ENCODE data around the gene CDCA5.

Gene CDCA5

DNA sequence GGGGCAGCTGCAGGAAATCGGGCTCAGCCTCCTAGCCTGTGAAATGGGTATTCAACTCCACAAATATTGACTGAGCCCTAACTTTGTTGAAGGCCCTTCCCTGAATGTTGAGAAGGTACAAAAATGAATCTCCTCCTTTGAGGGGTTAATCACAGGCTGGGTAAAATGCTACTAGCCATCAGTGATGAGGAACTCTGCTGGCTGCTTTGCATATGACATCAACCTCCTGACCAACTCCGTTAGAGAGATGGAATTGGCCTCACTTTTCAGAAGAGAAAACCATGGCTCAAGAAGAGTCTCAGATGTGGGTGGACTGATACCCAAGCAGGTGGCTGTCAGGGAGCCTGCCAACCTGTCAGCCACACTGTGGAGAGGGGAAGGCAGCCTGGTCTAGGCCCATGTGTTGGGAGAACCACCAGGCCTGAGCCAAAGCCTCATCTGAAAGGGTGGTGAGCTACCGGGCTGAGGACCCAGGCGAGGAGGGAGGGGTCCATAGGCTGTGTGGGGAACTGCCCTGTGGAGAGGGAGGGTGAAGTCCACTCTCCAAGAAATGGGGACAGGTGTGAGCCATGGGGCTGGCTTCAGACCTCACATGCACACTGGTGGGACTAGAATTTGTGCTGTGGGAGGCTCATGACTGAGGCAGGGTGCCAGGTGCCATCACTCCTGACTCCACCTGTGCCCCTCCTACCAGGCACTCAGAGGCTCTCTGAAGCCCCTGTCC is 11.8 kb downstream of the CDCA5 start:
- no peak for DNase-seq (ENCODE audit: low spot score)

DNA sequence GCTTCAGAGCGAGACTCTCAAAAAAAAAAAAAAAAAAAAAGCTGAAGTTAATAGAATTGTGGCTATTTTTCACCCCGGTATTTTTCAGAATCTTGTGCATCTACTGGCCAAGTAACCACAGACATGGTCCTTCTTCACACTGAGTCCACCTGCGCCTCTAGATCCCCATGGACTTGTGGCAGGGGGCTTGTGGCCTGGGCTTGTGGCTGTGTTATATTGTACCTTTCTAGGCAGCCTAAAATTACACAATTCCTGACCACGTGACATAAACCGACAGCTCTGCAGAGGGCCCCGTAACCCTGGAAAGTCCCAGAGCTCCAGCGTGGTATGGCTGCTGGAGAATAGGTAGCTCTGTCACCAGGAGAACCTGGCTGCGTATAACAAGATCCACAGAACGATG is 14.6 kb downstream of the CDCA5 start:
- DNase-seq (ENCODE audit: low spot score), result no peak

DNA sequence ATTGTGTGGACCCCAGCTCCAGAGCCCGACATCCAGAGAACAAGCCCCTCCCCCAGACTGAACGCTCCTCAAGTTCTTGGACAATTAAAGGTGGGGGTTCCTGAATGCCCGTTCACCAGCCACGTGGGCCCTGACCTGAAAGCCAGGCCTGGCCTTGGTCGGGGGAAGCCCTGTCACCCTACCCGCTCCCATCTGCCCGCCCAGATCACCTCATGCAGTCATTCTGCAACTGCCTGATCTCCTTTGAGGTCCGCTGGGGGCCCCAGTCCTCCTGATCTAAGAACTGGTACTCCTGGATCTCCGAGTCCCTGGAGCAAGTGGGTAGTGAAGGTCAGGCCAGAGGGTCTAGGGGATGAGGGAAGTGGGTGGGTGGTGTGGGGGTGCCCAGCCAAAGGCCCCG is 16.4 kb downstream of the CDCA5 start:
- no peak for DNase-seq (ENCODE audit: low spot score)

DNA sequence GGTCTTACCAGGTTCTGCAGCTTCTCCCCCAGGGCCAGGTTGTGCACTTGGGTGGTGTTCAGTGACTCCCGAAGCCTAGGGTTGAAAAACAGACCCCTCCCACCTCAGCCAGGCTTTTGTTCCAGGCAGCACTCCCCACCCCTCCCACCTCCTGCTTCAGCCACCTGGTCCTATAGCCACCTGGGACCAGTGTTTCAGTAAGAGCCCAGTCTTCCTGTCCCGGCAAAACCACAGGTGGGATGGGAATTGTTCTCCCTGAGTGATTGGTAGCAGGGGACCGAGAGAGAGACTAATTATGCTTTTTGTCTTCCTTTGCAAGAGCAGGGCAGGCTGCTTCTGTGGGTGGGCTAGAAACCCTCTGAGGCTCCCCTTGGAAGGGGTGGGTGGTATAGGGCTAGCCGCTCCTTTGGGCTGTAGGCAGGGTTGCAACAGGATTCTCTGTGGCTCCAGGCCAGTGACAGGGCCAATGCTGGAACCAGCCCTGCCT is 17.0 kb downstream of the CDCA5 start:
- DNase-seq (ENCODE audit: low spot score), result no peak

DNA sequence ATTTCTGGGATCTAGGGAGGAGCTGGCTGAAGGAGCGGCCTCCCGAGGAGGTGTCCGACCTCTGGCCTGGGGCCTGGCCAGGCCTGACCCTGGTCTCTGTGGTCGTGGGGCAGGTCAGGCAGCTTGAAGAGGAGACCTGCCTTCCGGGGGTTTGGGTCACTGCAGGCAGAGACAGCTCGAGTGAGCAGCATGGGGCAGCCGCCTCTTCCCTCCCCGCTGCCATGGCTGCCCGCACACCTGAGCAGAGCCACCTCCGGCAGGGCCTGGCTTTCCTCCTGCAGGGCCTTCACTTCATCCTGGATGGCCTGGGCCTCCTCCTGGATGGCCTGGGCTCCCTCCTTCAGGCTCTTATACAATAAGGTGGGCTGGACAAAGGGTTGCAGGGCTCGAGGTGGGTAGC is 17.5 kb downstream of the CDCA5 start:
- no peak for DNase-seq (ENCODE audit: low spot score)

DNA sequence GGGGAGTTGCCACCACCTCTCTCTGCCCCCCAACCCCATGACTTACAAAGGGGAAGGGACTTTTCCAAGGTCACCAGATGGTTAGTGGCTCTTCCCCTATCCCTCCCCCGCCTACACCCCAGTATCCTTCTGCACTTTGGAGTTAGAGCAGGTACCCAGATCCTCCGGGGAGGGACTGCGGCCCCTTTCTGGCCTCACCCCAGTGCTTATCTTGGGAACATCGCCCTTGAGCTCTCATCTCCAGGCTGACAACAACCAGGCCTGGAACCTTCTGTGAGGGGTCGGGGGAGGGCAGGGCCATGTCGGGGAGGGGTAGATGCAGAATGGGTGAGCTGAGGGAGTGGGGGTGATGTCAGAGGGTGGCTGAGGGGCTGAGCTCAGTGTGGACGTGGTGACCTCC is 18.0 kb downstream of the CDCA5 start:
- no peak for DNase-seq (ENCODE audit: low spot score)

DNA sequence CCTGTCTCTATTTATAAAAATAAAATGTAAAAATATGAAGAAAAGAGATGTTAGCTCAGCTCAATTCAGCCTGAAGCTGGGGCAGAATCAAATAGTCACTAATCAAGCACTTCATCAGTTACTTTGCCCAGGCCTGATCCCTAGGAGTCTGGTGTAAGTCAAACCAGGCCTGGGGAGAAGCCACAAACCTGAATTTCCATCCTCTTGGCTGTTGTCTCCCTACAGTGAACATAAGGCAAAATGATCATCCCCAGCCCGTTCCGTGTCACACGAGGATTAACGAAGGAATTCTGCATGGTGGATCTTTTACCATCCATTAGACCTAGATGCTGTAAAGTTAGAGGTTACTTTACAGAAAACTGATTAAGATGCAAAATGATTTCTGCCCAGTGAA is 19.0 kb downstream of the CDCA5 start:
- no peak for DNase-seq (ENCODE audit: low spot score)

DNA sequence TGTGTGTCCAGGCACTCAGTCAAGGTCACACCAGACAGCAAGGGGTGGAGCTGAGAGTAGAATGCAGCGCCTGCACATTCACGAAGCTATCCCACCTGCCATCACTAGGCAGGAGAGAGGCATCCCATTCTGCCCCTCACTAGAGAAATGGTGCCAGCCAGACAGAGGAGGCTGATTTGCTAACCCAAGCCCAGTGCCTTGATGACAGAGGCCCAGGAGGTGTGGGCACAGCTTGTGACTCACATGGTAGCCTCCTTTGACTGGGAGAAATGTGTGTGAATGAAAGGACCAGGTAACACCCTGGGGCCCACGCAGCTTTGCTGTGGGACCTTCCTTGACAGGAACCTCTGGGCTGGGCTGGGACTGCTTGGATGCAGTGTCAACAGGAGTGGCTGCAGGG is 20.3 kb downstream of the CDCA5 start:
- DNase-seq (ENCODE audit: low spot score), result no peak

DNA sequence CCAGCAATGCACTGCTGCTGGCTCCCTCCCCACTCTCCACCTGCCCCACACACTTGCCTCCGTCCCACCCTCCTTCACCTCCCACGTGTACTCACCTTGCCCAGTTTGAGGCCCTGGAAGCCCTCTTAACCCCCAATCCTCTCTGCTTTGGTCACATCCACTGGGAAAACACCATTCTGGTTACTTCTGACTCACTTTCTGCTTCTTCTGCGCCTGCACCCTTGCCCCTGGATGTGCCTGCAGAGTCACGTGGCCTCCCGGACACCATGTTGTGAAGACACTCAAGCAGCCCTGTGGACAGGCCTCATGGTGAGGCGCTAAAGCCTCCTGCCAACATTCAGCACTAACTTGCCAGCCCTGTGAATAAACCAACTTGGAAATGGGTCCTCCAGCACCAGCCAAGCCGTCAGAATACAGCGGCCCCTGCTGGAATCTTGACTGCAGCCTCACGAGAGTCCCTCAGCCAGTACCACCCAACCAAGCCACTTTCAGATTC is 22.9 kb downstream of the CDCA5 start:
- DNase-seq (ENCODE audit: low spot score), result no peak

DNA sequence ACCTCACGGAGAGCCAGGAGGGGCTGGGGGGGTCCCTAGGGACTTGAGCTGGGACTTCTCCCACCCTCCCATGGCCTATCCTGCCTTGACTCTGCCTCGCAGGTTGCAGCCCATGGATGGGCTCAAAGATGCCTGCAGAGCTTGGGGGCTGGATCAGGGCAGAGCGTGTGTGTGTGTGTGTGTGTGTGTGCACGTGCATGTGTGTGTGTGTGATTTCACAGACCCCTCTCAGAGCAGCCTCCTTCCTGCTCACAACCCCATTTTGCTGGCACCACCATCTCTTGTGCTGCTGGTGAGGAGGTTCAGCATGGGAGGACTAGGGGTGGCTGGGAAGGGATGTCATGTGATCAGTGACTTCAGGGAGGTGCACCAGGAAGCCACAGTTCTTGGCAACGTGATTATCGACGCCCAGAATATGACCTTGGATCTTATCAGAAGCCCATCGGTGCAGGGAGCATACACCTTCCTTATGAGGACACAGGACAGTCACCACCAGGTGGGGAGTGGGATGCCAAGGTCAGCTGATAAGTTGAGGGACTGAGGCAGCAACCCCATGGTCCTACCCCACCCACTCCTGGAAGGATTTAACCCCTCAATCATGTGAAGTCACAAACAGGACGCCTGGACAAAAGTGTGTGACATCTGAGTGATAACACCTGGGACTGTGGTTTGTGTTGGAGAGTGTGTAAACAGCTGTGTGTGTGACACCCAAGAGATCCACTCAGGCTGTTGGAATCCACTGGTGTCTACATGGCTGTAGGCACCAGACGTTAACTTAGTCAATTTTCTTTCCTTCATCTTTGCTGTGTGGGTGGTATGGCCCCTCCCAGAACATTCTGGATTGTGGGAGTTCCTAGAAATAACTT is 23.6 kb downstream of the CDCA5 start:
- DNase-seq (ENCODE audit: low spot score), result no peak

DNA sequence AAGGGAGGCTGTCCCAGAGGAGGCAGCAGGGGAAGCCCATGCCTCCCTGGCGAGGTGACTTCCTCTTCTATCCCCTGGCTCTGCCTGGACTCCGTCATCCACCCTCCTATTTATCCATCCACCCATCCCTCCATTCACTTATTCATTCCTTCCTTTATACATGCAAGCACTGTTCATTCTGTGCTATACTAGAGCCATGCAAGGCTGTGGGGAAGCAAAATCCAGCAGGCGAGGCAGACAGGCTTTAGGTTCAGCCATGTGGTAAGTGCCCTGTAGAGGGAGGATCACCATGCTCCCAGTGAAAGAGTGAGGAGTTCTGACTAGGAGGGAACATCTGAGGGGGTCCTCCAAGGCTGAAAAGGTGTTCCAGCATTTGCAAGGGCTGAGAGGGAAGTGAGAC is 24.3 kb downstream of the CDCA5 start:
- DNase-seq (ENCODE audit: low spot score), result no peak

DNA sequence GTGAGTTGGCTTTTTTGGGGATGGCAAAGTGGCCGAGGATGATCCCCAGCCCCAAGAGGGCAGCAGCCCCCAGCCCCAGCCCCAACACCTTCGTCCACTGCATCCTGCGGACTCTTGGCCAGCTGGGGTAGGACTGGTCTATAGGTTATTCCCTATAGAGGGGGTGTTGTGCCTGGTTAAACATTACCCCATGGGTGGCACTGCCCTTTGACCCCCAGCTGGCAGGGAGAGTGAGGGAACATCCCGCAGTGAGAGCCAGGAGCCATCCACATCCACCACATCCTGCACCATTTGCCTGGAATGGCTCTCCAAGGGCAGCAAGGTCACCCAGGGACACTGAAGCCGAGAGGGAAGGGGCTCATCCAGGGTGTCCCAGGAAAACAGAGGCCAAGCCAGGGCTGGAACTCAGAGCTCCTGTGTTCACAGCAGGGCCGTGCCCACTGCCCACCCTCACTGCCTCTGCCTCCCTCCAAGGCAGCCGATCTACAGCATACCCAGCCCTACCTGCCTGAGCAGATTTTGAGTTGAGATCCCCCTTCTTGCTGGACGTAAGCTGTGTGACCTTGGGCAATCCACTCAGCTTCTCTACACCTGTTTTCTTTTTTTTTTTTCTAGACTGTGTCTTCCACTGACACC is 25.3 kb downstream of the CDCA5 start, which contains the start of gene NAALADL1:
TSS of gene NAALADL1 (minus strand) at position 135 of the 636 bp plus-strand sequence. CDS start at position 103, 32 bp downstream.
- no peak for DNase-seq (ENCODE audit: low spot score)

DNA sequence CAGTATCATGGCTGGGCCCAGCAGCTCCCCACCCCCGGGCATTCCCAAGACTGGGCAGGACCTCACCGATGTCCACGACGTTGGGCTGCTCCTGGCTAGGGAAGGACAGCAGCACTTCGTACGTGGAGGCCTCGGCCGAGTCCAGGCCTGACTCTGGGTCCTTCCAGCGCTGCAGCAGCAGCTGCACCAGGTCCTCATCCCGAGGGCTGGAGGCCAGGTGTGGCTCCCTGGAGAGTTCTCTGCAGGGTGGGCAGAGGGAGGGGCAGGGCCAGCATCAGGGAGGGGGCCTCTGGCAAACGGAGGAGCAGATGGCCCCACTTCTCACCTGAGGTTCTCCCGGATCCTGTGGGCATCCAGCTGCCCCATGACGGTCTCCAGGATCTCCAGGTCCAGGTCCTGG is 25.8 kb downstream of the CDCA5 start:
- no peak for DNase-seq (ENCODE audit: low spot score)

DNA sequence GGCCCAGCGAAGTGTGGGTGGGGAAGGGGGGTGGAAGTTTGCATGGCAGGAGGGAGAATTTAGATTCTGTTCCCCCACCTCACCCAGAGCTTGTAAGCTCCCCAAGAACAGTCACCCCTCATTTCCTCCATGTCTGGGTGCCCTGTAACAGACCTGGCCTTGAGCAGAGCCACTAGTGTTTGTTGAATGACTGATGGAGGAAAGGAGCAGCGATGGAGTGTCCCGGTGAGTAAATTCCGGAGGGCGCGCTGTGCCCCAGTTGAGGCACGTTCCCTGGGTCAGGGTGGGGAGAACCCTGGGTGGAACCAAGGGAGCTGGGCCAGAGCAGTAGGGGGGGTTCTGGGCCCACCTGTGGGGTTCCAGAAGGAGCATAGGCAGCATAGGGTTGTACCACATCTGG is 26.3 kb downstream of the CDCA5 start:
- DNase-seq (ENCODE audit: low spot score), result no peak

DNA sequence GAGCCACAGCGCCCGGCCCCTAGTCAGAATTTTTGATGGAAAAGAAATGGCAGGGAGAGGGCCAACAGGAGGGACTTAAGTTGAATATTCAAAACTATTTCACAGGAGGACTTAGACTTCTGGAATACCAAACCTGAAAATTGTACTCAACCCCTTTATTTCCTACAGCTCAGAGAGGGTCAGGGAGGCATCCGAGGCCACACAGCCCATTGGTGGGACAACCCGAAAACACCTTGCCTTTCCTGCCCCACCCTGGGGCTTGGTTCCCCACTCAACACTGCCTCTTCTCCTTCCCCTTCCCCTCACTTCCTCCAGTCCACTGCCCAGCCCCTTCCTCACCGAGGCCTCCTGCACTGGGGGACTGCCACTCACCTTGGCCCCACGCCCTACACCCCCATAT is 26.8 kb downstream of the CDCA5 start:
- no peak for DNase-seq (ENCODE audit: low spot score)

DNA sequence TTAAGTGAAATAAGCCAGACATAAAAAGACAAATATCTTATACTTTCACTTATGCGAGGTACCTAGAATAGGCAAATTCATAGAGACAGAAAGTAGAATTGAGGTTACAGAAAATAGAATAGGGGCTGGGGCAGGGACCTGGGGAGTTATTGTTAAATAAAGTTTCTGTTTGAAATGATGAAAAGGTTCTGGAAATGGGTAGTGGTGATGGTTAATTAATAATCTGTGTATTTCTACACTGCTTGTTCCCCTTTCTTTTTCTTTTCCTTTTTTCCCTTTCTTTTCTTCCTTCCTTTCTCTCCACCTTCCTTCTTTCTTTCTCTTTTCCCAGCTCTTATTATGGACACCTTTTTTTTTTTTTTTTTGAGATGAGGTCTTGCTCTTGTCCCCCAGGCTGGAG is 28.3 kb downstream of the CDCA5 start:
- DNase-seq (ENCODE audit: low spot score), result no peak

DNA sequence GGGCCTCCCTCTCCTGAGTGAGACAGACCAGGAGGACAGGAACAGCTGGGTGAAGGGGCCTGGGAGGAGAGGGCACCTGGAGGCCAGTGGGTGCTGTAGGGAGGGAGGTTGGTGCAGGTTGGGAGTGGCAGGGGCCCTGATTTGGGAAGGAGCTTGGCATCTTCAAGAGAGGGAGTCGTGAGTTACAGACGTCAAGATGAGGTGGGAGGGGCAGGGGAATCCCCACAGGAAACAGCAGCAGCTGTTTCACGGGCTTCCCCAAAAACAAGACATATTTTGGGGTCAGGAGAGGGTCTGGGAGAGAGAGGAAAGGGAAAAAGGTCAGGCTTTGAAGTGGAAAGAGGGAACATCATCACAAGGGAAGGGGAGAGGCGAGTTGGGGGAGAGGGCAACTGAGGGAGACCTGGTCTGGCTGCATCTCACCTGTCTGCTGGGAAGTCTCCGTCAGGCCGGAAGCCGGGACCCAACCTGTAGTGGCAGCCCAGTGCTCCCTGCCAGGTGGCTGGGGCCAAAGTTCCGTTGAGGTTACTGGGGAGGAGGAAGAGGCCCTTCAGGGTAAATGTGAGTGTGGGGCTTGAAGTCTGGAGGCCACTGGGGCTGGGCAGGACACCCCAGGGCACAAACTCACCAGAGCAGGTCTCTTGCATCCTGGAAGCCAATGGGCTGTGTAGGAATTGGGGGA is 29.9 kb downstream of the CDCA5 start:
- DNase-seq (ENCODE audit: low spot score), result no peak

DNA sequence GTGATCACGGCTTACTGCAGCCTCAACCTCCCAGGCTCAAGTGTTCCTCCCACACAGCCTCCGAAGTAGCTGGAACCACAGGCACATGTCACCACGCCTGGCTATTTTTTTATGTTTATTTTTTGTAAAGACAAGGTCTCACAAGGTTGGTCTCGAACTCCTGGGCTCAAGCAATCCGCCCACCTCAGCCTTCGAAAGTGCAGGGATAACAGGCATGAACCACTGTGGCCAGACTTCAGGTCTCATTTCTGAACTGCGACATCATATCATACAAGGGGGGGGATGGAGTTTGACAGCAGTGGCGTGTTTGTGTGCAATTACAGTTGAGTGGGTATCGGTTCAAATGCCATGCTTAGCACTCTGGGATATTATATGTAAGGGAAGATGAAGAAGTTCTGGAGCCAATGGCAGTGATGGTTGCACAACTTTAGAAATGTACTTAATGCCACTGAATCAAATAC is 32.4 kb downstream of the CDCA5 start:
- no peak for DNase-seq (ENCODE audit: low spot score)

DNA sequence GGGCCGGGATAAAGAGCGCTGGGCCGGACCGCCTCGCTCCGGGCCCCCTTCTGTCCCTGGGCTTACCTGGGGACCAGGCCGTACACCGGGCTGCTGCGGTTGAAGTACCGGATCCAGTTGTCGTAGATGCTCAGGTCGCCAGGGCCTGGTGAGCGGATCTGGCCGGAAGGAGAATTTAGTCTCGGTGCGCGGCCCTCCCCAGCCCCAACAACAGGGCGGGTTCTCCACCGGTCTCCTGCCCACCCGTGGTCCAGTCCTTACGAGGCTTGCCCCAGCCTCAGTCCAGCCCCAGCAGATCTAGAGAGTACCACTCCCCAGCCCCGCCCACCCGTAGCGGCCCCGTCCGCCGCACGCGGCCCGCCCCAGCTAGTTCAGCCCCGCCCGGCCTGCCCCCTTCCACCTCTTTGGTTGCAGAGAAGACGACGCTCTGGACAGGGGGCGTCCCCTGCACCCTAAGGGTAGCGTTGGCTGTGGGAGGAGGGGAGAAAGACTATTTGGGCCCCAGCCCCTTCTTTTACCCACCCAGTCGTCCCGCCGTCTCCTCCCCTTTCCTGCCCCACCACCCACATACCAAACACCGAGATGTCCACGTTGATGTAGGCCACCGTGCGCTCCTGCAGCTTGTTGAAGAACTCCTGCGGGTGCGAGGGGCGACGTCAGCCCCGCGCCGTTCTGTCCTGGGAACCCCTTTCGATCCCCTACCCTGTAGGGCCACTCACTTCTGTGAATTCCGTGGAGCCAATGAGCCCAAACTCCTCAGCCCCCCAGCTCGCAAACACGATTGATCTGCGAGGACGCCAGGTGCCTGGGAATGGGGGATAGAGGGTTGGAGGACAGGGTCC is 36.0 kb downstream of the CDCA5 start:
- no peak for DNase-seq (ENCODE audit: low spot score)

DNA sequence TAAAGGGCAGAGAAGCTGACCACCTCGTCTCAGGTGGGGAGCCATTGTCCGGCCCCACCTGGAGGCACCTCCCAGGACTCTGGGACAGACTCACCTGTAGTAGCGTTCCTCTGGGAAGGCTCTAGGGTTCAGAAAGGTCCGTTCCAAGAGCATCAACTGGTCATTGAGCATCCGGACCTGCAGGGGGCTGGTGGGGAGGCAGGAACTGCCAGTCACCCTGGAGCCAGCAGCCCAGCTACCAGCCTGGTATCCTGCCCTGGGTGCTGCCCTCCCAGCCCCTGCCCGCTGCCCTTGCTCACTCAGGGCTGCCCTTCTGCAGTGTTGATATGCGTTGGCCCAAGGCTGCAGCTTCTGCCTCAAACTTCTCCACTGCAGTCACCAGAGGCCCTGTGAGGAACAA is 38.1 kb downstream of the CDCA5 start:
- DNase-seq (ENCODE audit: low spot score), result no peak

DNA sequence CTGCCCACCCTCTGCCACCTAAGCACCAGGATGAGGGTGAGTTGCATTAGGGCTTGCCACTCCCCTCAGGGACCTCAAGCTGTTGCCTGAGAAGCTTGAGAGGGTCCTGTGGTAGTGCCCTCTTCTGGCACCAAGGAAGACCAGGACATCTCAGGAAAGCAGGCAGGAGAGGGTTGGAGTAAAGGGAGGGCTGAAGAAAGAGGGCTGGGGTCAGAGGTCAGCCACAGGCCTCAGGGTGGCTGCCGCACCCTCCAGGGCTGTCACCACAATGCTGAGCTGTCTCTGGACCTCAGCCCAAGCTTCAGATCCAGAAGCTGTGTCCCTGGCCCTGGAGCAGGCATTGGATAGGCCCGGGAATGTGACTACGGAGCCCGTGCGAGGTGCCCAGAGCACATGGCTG is 38.8 kb downstream of the CDCA5 start:
- DNase-seq (ENCODE audit: low spot score), result no peak

Measured in kidney capillary endothelial cell (primary cell).